G401 (cell line): ENCODE measurements around the gene LRRN2. TPM values are rescaled to one million over a fixed set of nuclear protein-coding genes. Genes with fewer than 3 reads are reported as not detected.
A peak's percentile ranks its signal among the peaks of the same experiment; 100 is the strongest.

Experiments
- DNase-seq: peaks from one replicate; pipeline ENCODE4 v3.0.0-alpha.2; 2015; ENCODE audit warnings: low spot score
- in situ Hi-C: cut with HindIII; loops from 2 replicates; pipeline ENCODE4 v1.10.0; 2016; ENCODE audit warnings: low sequenced_read_pairs, mixed read lengths
- total RNA-seq: library from RNA; depleted of rRNA; stranded (reverse); fragments of >200 nt; shearing (Covaris generic); gene quantifications from 2 replicates; pipeline ENCODE4 v1.2.3, GENCODE V29; 2014

The LRRN2 gene
- total RNA-seq, 1 experiment from 2014 or later, result 0.44 TPM

GRCh38 chr1:204617256-204618147 is 68.0 kb downstream of the LRRN2 start:
- DNase-seq, result peak; percentile 80
- in situ Hi-C loops, result no loop called here

GRCh38 chr1:204616641-204617040 is 68.9 kb downstream of the LRRN2 start:
- in situ Hi-C loops, result no loop called here
- peak; percentile 46 for DNase-seq

GRCh38 chr1:204615881-204616280 is 69.7 kb downstream of the LRRN2 start:
- peak; percentile 89 for DNase-seq

GRCh38 chr1:204613636-204614035 is 71.9 kb downstream of the LRRN2 start:
- in situ Hi-C loops, result no loop called here
- no peak for DNase-seq

More at GRCh38 chr1:204615881-204616280, 69.7 kb downstream of the LRRN2 start:
- in situ Hi-C loops, result no loop called here

- in situ Hi-C loops, result no loop called here
- DNase-seq, result no peak
These were observed 73.2 kb downstream of the LRRN2 start for GRCh38 chr1:204612326-204612725.

GRCh38 chr1:204611036-204611435 is 74.5 kb downstream of the LRRN2 start:
- DNase-seq, result no peak
- in situ Hi-C loops, result no loop called here

- DNase-seq, result no peak
- in situ Hi-C loops, result no loop called here
These were observed 77.6 kb downstream of the LRRN2 start for GRCh38 chr1:204607910-204608309.

- DNase-seq, result no peak
- in situ Hi-C loops, result no loop called here
These were observed 79.7 kb downstream of the LRRN2 start for GRCh38 chr1:204605791-204606190.

GRCh38 chr1:204602871-204603542 is 82.5 kb downstream of the LRRN2 start:
- in situ Hi-C loops, result no loop called here
- DNase-seq, result no peak

GRCh38 chr1:204602111-204602579 is 83.4 kb downstream of the LRRN2 start:
- in situ Hi-C loops, result no loop called here
- DNase-seq, result no peak

GRCh38 chr1:204600968-204601367 is 84.6 kb downstream of the LRRN2 start:
- in situ Hi-C loops, result no loop called here
- no peak for DNase-seq

- in situ Hi-C loops, result no loop called here
- no peak for DNase-seq
These were observed 85.3 kb downstream of the LRRN2 start for GRCh38 chr1:204600203-204600602.

GRCh38 chr1:204599596-204599995 is 85.9 kb downstream of the LRRN2 start:
- DNase-seq, result no peak
- in situ Hi-C loops, result no loop called here

- in situ Hi-C loops, result no loop called here
- DNase-seq, result no peak
These were observed 86.4 kb downstream of the LRRN2 start for GRCh38 chr1:204599098-204599497.

- in situ Hi-C loops, result no loop called here
- DNase-seq, result no peak
These were observed 87.1 kb downstream of the LRRN2 start for GRCh38 chr1:204598319-204598969.

- DNase-seq, result no peak
- in situ Hi-C loops, result no loop called here
These were observed 93.1 kb downstream of the LRRN2 start for GRCh38 chr1:204592246-204592948.

GRCh38 chr1:204591473-204592090 is 94.0 kb downstream of the LRRN2 start:
- in situ Hi-C loops, result no loop called here
- no peak for DNase-seq

- DNase-seq, result no peak
- in situ Hi-C loops, result no loop called here
These were observed 96.0 kb downstream of the LRRN2 start for GRCh38 chr1:204589409-204590038.
